Stimulated activated CD4-positive, alpha-beta T cell treated with anti-CD3 and anti-CD28 coated beads, Interleukin-2, amount 100 ng/mL, for 48 hours (primary cell): Measurements from ENCODE around the gene GRAMD1B.
A peak's percentile ranks its signal among the peaks of the same experiment; 100 is the strongest.
"Not testable (repeated sequence)": the region's sequence is repeated elsewhere in the genome, so short reads cannot be mapped to it uniquely, and the experiment has no call there.

Experiments used
- DNase-seq, 2 donors: peaks; one replicate each; pipeline ENCODE4 v3.0.0-alpha.2; 2020

GRAMD1B gene

GRCh38 chr11:123653827-123654565 lies 223.9 kb downstream of the GRAMD1B start:
- peak; percentile 13 to 16 for DNase-seq

GRCh38 chr11:123654566-123655081 lies 224.6 kb downstream of the GRAMD1B start, which contains the start of gene SCN3B:
Gene SCN3B, minus strand, starts transcription at chr11:123654624. Its CDS starts 823 bp downstream, at chr11:123653801.
- DNase-seq: peak in 1 of 2 donors; percentile 10

GRCh38 chr11:123659311-123659710 lies 229.2 kb downstream of the GRAMD1B start:
- no peak for DNase-seq

DNA sequence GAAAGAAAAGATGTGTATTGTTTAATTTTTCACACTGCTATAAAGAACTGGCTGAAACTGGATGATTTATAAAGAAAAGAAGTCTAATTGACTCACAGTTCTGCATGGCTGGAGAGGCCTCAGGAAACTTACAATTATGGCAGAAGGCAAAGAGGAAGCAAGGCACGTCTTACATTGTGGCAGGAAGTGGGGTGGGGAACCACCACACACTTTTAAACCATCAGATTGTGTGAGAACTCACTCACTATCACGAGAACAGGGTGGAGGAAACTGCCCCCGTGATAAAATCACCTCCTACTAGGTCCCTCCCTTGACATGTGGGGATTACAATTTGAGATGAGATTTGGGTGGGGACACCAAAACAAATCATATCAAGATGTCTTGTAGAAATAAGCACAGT lies 229.9 kb downstream of the GRAMD1B start:
- DNase-seq: not testable (repeated sequence)

- no peak for DNase-seq
Measured at GRCh38 chr11:123665306-123665705, 235.2 kb downstream of the GRAMD1B start.

- no peak for DNase-seq
Measured at GRCh38 chr11:123670081-123670480, 240.0 kb downstream of the GRAMD1B start.

DNA sequence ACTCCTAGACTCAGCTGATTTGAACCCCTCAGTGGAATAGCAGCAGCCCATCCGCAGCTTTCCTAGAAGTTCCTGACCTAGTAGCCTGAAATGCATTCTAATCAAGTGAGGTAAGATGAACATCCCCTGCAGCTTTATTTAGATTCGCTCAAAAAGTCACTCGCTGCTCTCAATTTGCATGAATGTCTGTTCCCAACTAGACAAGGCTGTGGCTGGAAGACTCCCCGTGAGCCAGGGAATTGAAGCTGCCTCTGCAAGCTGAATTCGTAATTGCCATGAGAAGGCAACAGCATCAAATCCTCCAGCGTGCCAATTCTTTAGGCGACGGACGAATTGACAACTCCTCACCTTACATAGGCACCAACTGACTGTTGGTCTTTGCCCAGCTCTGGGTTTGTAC lies 241.5 kb downstream of the GRAMD1B start:
- DNase-seq: no peak

- no peak for DNase-seq
Measured at GRCh38 chr11:123672568-123672967, 242.5 kb downstream of the GRAMD1B start.

DNA sequence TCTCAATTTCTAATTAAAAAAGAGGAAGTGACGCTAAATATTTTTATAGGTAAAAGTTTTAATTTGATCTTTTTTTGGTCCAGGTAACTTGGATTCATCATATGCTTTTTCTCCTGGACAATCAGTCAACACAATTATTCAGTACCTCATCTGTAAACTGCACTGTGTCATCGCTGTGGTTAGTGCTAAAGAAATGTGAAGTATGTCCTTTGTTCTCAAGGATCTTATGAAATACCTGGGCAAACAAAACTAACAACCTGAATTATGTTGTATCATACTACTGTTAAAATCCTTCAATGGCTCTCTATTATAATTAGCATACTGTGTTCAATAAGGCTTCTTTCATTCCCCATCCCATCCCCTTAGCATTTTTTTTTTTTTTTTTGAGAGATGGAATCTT lies 244.2 kb downstream of the GRAMD1B start:
- no peak for DNase-seq
